ENCODE results near the gene CNMD.

The CNMD gene

DNA sequence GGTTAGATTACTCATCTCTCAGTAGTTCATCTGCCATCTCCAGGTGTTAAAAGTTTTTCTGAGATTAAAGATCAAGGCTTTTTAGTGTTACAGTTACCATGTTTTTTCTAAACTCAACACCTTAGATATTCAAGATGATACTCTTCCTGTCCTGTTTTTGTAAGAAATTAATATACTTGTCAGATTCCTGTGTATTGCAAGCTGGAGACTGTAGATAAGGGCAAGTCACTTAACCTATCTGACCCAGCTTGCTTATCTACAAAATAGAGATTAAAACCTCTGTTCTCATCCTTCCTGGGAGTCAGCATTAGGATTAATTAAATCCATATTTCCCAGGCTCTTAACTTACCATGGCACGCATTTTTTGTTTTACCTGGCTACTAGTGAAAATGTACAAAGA is 61.8 kb downstream of the CNMD start:
- no peak for DNase-seq

DNA sequence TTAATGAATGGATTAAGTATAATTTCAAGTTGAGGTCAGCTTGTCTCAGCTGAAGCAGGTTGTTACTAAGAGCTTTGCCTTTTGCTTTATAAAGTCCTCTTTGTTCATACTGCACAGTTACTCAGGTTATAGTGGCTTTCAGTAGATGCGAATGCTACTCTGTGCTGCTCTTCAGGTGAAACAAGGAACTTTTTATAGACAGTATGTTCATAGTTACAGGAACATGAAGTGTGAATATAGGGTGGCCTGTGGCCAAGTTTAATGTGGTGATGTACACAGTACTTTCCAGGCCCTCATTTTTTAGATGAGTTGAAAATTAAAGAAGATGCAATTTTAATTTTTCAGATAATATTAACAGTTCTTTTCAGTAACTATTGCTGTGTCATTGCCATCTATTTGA is 66.2 kb downstream of the CNMD start:
- DNase-seq: no peak

DNA sequence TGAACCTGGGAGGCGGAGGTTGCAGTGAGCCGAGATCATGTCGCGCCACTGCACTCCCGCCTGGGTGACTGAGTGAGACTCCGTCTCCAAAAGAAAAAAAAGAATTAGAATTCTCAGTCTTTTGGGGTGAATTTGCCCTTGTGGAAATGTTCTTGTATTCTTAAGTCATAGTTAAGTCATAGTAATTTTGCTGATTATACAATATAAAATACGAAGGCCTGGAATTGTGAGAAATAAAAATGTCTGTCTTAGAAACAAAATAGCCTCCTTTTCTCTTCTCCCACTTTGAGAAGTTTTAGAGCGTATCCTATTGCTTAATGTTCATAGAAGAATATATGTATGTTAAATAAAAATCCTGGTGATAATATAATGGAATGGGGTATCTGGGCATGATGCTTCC is 68.9 kb downstream of the CNMD start:
- DNase-seq: no peak

DNA sequence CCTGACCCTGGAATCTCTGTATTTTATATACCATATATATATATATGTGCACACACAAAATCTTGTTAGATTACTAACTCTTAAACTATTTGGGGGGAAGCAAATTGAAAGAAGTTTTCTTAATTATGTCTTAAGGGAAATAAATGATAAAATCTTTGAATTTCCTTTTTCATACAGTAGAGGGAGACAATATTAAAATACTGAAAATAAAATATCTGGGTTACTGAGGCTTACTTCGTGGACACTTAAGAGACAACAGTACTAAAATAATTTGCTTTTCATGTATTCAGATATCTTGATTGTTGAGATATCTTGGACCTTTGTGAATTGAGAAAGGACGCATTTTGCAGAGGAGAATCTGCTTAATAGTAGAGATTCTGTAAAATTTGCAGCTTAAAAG is 69.9 kb downstream of the CNMD start:
- DNase-seq: no peak

- DNase-seq: no peak
Measured at GRCh38 chr13:52665325-52665724, 74.3 kb downstream of the CNMD start.

DNA sequence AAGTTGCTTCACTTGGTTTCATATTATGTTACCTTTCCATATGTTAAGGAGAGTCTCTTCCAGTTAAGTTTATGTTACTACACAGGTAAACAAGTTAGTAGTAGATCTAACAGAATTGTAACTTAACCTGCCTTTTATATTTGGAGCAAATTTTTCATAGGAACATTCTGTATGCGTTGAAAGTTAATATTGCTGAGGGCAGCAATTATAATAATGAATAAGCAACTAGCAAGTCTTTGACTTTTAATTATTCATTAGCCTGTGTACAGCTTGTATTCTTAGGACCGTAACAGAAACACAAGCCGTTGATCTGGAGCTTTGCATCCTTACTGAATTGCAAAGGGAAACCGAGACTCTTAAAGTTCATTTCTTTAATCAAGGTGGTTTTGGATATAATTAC is 75.3 kb downstream of the CNMD start:
- no peak for DNase-seq

- DNase-seq: no peak
Measured at GRCh38 chr13:52659340-52659739, 80.3 kb downstream of the CNMD start.

Measured in right hindlimb (tissue), 1 donor.